ENCODE measurements around the gene TERT.

DNA sequence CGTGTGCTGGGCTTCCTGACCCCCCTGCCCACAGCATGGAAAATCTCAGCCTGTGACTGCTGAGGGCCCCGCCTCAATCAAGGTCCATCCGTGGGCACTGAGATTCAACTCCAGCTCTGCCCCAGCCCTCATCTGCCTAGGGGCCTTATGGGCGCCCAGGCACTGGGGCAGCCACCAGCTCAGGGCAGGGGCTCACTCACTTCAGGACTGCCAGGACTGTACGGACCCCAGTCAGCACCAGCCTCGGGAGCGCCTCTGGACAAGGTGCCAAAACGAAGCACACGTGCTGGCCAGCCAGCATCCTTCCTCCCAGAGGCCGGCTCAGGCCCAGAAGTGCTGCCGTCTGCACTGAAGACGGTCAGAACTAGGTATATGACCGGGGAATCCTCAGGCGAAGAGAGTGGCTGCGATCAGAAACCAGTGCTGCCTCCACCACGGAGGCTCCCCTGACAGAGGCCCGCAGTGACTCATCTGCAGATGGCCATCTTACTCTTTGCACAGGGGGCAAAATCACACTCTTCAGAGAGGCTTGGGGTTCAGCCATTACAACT is 30.4 kb upstream of the TERT start:
- TF ChIP-seq, protein P1, sequence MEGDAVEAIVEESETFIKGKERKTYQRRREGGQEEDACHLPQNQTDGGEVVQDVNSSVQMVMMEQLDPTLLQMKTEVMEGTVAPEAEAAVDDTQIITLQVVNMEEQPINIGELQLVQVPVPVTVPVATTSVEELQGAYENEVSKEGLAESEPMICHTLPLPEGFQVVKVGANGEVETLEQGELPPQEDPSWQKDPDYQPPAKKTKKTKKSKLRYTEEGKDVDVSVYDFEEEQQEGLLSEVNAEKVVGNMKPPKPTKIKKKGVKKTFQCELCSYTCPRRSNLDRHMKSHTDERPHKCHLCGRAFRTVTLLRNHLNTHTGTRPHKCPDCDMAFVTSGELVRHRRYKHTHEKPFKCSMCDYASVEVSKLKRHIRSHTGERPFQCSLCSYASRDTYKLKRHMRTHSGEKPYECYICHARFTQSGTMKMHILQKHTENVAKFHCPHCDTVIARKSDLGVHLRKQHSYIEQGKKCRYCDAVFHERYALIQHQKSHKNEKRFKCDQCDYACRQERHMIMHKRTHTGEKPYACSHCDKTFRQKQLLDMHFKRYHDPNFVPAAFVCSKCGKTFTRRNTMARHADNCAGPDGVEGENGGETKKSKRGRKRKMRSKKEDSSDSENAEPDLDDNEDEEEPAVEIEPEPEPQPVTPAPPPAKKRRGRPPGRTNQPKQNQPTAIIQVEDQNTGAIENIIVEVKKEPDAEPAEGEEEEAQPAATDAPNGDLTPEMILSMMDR (IDR thresholded peaks at IDR 0.05), result no peak
- TF ChIP-seq EP300 (IDR thresholded peaks at IDR 0.05) (no peak), POLR2A (IDR thresholded peaks at IDR 0.05) (no peak), POLR2AphosphoS5 (IDR thresholded peaks at IDR 0.05) (no peak)

Measured in stomach (tissue), 4 donors.